AG20443 (cell line): ENCODE measurements around the gene CCNY.

Source experiments
- DNase-seq: peaks from one replicate; pipeline ENCODE4 v3.0.0; 2012; ENCODE audit warnings: low spot score, mixed read lengths

CCNY gene

DNA sequence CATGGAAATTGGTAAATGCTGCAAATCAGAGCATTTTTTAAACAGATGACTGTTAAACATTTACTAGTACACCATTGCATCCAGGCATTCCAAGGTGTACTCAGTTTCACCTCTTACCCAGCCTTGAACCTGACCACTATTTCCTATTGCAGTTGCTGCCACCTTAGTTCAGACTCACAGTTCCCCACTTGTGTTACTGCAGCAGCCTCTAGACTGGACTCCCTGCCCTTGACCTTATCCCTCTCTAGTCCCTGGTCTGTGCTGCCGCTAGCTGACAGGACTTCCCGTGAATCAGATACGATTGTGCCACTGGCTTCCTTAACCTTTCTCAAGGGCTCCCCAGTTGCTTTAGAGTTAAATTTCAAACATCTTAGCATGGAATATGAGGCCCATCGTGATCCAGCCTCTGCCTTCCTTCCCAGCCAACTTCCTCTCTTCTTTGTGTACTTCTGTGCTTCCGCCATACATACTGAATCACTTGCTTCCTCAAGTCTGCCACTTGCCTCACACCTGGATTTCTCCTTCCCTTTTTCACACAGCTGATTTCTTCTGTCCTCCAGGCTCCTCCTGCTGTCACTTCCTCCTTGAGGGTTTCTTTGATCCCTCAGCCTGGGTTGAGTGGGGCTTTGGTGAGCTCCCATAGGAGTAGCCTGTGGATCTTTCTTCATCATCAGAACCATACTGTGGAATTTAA is 150.1 kb downstream of the CCNY start:
- no peak for DNase-seq

DNA sequence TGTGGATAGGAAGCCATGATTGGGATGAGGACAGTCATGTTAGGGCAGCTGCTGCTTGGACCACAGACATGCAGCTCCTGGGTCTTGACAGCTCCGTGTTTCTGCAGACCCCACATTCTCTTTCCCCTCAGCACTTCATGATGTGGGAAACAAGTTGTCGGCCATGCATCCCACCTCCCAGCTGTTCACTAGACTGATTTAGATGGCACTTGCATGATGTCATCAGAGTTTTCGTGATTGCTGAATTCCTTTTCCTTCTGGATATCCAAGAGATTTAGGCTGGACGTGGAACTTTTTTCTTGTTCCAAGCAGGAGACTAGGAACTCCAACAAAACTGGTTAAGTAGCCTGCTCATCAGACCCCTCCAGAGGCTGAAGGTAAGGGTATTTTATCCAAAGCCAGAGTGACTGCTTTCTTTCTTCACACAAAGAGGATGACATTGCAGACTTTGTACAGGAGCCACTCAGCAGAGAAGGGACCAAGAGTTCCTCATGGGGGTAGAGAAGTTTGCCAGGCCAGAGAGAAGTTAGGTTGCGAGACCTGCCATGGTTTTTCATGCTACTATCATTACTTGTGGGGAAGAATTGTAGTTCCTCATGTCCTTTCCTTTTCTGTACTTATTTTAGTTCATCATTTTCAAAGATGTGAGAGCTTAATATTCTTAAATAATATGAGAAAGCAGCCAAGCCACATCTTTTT is 151.2 kb downstream of the CCNY start:
- peak; percentile 43 for DNase-seq

DNA sequence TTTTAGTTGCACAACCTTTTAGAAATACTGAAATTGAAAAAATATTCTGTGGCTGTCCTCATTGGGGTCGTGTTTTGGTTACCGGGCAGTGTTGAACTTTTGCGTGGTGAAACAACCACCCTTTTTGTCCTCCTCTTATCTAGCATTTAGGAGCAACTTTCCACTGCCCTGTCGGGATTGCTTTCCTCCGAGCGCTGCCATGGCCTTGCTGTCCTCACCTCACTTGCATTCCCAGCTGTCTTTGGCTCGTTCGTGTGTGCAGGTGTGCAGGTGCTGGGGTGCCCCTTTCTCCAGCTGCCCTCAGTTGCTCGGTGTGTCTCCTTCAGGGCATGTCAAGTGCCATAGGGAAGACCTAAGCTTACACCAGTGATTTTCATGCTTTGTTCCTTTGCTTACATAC is 151.9 kb downstream of the CCNY start:
- no peak for DNase-seq

DNA sequence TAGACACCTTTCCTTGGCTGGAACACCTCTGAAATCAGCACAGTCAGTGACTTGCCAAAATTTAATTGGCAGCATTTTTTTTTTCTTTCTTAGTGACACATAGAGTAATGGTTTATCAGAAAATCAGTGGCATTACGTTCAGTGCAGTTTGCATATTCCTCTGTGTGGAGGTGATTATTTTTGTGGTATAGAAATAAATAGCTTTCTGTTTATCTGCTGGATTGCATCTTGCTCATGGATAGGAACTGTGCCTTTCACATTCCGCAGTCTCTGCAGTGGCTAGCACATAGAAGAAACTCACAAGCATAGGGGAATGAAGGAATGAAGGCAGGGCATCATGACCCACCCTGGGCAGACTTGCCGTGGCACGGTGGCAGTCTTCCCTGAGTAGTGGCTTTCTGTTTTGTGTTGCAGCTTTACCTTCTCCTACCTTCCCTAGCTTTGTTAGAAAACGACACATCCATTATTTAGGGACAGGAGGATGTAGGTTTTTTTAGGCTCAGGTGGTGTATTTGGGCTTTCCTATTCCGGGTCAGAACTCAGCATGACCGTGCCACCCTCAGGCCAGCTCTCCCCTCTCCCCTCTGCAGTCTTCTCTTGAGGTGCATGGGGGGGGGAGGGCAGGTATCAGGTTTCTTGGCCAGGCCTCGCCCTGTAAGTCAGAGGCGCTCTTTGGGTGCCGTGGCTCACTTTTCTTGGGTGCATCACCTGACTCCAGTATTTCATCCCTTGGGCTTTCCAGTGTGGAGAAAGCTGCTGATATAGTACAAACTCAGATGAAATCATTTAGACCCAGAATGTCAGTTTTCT is 156.3 kb downstream of the CCNY start:
- DNase-seq, result no peak

DNA sequence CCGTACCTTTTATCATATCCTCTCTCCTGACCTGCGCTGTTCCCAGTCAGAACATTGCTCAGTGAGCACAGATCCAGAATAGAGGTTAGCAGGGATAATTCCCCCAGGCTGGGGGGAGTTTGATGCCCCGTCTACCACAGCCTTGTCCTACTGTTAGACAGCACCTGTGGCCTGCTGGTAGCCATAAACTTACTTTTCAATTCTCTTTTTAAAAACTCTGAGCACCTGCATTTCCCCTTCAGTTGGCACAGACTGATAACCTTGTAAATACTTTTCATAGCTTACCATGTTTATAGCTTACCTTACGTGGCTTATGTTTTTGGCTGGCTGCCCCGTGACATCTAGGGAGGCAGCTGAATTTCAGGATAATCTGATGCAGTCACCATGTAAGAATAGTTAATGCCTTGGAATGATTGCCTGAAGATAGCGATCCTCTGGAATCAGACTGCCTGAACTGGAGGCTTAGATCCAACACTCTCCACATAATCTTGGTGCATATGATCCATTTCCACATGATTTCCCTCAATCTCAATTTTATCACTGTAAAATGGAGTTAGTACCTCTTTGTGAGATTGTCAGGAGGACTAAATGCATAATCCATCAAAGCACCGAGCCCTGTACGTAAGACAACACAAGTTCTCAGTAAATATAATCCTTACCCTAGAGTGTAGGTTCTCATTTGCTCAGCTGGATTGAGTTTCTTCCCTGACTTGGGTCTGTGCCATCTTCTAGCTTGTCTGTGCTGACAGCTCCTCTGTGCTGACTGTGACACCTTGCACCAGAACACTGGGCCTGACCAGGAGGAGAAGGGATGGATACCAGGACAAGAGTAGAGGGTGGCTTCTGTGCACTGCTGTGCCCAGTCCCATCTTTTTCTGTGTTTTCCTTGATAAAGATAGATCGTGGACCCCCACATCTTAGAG is 157.1 kb downstream of the CCNY start:
- DNase-seq, result no peak

DNA sequence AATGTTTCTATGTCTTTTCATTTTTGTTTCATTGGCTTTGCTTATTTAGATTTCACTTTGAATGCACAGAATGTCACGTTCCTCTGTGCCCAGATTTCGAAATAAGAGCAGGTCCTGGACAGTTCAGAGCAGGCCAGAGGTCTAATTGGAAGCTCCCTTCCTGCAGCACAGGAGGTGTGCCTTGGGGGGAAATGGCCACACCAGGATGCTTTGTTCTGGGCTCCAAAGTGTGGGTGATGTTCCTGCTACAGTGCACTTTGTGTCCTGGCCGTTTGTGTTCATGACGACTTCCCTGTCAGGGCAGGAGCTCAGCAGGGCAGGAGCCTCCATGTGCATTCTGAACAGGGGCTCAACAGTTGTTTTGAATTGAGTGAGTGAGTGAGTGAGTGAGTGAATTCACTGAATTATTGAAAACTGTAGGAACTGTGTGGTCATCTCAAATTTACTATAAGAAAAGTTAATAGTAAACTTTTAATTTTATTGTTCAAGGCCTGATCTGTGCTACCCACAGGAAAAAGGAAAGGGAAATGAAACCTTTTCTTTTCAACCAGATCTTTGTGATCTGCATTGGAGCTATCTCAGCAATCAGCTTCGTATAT is 159.3 kb downstream of the CCNY start:
- DNase-seq, result no peak

DNA sequence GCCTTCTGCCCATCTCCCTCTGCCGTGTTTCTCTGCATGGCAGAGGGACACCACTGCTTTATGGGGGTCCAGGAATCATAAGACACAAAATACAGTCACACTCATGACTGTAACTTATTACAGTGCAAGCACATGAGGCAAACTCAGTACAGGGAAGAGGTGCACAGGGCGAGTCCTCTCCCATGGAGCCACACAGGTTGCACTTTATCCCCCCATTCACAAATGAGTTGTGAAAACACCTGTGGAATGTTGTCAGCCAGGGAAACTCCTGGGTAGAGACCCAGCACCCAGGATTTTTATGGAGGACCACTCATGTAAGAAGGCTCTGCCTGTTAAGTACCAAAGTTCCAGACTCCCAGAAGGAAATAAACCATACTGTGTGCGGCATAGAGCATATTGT is 161.6 kb downstream of the CCNY start:
- DNase-seq, result no peak

DNA sequence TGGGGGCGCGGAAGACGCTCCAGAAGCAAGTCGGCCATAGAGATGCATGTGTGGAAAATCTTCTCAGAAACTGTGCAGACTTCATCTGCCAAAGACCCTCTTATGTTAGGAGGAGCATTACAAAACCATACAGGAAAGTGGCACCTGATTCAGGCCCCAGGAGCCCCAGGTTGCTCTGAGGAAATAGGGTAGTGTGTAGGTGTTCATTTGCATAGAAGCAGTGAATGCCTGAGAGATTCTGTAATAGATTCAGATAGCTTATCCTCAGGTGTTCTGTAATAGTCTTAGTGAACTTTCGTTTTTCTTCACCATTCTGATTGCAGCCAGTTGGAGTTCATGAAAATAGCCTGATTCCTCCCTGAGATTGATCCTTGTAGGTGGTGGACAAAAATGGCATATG is 162.4 kb downstream of the CCNY start:
- DNase-seq, result no peak

DNA sequence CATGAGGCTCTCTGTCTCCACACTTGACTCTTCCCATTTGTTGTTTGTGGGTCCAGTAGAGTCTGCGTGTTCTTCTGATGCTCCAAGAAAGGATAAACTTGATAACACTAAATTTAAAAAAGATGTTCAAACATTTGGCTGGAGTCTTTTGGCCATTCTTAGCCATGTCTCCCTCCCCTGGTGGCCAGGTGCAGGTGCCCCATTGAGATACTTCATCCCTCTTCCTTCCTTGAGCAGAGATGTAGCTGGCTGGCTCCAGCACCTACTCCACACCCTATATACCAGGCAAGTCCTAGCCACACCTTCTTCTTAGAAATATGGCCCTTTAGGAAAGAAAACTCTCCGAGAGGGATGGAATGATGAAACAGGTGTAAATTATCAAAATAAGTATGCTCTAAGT is 165.6 kb downstream of the CCNY start:
- DNase-seq, result no peak

DNA sequence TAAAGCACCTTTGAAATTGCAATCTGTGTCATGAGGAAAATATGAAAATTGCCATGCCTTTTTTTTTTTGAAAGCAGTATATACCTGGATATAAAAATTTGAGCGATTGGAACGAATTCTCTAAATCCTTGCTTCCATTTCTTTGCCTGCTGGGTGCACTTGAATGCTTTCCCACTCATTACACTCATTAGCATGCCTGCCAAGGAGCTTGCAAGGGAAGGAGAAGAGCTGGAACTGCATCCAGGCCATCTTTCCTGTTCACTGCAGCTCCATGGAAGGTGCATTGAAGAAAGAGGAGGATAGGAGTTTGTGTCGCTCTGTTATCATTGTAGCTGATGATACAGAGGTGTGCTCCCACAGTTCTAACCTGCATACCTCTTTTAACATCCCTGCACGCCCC is 166.4 kb downstream of the CCNY start:
- no peak for DNase-seq

DNA sequence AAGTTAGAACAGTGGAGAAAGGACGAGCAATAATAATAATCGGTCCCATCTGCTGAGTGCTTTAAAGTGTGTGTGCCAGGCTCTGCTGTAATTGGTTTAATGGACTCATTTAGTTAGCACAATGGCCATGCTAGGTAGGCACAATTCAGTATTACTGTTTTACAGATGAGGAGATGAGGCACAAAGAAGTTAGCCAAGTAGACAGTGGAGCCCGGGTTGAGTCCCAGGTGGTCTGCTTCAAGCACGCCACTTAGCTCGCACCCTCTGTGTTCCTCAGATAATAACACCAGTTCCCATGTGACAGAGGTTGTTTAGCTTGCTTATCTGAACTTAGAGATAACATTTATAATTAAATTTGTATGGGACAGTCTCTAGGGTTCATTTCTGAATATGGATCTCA is 167.3 kb downstream of the CCNY start:
- DNase-seq, result no peak

DNA sequence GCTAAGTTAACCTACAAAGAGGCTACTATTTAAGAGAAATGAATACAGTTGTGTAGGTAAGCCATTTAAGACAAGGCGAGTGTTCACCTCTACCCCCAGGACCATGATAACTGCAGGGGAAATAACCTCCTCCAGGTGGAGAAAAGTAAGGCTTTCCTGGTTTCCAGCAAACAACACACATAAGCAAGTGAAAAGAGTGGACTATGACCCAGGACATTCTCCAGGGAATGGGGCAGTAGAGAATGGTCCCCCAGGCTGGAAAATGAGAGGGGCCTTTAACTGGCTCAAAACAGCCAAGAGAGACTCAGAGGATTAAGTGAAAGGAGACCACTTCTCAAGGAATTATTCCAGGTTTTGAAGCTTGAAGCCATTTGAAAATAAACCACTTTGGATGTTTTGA is 167.8 kb downstream of the CCNY start:
- DNase-seq, result no peak

DNA sequence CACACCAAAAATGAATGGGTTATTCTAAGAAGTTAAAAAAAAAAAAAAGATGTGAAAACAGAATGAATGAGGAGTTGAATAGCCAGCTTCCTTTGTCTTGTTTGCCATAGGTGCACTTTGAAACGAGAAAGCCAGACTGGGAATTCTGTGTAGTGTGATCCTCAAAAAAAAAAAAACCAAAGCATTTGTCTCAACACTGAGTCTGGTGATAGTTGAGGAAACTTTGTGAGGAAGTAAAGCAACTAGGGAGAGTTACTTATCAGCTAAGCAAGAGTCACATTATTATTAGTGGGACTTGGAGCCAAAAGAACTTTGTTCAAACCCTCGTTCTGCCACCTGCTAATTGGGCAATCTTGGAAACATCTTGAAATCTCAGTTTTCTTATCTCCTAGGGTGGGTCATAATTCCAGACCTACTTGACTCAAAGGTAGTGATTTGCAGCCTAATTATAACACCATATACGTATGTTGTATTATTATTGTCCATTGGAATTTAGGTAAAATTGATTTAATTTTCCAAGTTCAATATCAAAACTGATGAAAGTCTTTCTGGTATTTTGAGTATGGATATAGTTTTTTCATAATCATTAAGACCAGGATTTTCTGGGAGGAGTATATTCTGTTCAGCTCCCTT is 169.0 kb downstream of the CCNY start:
- DNase-seq, result no peak

DNA sequence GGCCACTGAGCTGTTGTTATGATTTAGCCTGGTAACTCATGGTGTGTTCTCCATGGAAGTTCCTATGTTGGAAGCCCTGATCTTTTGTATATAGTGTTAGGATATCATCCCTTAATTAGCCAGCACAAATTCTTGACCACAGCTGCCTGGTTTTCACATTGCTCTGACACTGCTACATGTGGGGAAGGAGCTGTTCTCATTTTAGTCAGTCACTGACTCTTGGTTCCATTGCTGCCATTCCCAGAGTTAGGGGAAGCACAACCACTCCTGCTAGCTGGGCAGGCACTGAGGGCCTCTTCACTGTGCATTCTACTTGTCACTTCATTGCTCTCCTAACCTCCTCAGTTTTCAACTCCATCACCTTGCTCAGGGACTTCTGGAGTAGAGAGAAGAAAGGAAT is 170.4 kb downstream of the CCNY start:
- no peak for DNase-seq

DNA sequence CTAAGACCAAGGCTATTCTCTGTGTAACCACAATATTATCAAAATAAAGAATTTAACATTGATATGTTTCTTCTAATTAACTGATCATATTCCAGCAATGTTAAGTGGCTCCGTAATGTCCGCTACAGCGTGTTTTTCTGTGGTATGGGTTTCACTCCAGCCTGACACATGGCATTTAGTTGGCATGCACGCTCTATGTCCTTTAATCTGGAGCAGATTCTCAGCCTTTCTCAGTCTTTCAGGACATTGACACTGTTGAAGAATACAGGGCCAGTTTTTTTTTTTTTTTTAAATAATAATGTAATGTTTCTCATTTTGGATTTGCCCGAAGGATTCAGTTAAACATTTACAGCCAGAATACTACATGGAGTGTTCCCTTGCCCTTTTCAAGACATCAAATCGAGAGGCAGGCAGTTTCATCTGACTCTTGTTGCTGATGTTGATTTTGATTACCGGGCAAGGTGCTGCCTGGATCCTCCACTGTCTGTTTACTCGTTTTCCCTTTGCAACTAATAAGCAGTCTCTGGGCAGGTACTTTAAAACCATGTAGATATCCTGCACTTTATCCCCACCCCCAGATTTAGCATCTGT is 171.3 kb downstream of the CCNY start:
- no peak for DNase-seq

DNA sequence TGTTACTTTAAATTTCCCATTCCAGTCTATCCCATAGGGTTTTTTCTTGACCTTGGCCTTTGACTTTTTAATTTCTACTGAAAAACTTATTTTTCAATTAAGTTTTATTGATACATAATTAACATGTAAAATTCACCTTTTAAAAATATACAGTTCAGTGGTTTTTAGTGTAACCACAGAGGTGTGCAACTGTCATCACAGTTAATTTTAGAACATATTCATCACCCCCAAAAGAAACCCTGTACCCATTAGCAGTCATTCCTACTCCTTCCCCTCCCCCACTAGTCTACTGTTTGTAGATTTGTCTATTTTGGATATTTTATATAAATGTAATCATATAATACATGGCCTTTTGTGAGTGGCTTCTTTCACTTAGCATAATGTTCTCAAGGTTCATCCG is 172.3 kb downstream of the CCNY start:
- no peak for DNase-seq

DNA sequence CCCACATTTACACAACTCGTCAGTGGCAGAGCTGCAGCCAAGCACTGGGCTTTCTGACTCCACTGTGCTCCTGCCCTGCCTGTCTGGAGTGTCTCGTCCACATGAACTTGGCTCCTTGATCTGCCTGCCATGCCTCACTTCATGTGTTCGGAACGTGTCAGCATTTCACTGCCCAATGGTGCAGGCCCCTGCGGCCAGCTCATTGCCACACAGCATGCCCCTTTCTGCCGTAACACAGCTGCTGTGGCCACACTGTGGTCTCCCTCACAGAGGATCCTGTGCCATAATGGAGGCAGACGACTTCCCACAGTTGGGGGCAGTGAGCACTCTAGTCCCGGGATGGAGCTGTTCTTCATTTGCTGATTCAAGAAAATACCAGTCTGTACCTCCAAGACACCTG is 174.6 kb downstream of the CCNY start:
- no peak for DNase-seq

DNA sequence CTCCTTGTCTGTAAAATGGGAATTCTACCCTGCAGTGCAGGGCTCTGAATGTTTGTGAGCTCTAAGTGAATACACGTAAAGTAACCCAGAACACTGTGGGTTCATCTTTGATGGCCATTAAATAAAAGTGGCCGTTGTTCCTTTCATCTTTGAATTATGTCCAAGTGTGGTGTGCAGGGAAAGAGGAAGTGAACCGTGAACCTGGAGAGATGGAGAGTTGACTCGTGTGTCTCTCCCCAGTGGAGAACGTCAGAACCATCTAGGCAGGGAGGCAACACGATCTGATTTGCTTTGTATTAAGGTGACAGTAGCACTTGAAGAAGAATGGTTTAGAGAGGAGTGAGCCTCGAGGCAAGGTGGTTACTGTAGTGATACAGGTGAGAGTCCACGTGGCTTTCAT is 175.3 kb downstream of the CCNY start:
- no peak for DNase-seq

DNA sequence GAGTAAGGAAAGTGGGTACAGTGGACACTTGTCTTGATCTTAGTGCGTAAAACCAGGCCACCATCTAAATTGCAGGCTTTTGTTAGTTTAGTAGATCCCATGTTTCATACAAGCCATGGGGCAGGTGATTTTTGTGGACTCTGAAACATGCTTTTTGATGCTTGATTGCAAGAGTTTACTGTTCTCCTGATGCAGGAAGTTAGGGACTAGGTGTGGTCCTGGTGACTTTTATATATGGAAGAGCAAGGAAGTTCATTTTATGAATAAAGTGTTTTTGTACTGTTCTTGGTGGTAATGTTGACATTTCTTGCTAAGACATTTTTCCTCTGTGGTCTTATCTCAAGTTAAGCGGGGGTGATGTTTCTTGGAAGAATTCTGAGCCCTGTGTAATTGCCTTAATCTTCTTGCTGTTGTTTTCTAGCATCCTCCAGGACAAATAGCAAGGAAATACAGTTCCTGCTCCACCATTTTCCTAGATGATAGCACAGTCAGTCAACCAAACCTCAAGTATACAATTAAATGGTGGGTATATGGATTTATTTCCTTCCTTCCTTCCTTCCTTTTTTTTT is 179.9 kb downstream of the CCNY start:
- no peak for DNase-seq

DNA sequence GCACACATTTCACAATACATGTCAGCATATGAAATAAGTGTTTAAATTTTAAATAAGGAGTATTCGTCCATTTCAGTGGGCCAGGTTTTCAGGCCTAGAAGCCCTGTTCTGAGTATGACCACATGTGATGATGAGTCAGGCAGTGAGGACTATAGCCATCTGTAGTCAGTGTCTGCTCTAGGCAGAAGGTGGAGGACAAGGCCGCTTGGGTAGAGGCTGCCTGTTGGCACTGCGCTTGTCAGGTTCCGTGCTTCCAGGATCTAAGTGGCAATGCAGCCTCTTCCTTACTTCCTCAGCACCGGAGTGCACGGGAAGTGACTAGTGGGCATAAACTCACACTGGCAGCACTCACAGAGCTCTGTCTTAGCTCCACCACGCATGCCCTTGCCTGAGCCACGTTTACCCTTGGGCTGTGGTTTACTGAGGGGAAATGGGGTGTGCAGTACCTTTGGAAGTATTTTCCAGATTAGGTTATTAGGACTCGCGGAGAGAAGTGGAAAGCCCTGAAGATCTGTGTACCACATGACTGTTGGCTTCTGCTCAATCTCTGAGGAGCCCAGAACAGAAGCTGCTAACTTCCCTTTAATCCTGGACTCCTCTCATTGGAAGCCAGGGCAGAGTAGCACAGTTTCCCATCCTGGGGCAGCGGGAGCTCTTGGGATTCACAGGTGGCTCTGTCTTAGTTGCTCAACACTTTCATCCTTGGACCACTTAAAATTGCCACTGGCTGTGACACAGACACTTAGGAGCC is 181.3 kb downstream of the CCNY start:
- peak; percentile 59 for DNase-seq
